ENCODE measurements around the gene ADAM19. TPM values are rescaled to one million over a fixed set of nuclear protein-coding genes. Genes with fewer than 3 reads are reported as not detected.
"Not testable (repeated sequence)": the region's sequence is repeated elsewhere in the genome, so short reads cannot be mapped to it uniquely, and the experiment has no call there.

Gene ADAM19
- total RNA-seq, 1 donor from 2014 or later = 23.0 TPM

DNA sequence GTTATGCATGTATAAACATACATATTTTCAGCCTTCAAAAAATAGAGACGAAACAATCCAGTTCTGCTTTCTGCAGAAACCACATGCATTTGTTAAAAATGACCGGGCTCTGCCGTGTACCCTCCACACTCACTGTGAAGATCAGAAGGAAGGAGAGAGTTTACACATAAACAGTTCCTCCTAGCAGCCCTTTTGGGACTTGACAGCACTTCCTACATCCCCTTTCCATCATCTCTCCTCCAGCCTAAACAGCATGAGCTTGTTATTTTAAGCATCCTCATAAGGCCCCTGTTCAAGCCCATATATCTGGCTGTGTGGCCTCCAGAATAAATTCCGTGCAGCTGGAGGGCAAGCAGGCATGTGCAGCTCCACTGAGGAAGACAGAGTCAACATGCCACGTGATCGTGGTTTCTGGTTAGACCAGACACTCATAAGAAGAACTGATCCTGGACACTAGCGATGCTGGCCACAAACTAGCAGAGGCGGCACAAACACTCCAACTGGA is 73.4 kb downstream of the ADAM19 start:
- peak; percentile 64 for ATAC-seq
- no peak for DNase-seq (ENCODE audit: low spot score)
- intact Hi-C loops (cut with DNase I) = no loop called here

DNA sequence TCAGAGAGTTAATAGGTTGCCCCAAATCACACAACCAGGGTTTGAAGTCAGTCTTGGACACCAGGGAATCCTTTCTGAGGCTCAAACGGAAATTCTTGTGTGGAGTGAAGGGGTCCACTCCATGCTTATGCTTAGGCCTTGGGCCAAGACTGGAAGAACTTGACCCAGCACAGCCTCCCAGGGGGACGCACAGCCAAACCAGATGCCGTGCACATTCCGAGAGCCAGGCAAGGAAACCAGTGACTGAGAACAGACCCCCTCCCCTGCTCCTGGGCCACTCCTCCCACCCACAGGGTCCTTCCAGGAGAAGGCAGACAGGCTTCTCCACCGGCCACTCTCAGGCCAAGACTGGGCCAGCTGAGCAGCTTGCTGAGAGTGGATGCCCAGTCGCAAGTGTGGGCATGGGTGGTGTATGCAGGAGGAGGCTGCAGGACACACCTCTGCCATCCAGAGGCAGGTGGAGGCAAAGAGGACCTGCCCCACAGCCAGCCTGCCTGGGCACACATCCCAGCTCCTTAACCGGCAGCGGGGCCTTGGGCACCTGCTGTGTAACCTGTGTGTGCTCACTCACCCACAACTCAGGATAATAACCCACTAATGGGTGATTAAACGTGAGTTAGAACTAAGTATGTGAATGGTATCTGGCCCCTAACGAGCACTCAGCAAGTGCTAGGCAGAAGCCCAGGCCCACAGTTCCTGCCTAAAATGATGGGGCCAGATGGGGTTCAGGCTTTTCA is 77.5 kb downstream of the ADAM19 start:
- DNase-seq (ENCODE audit: low spot score) (no peak), ATAC-seq (no peak)
- intact Hi-C loops (cut with DNase I) = no loop called here

- intact Hi-C loops (cut with DNase I) = no loop called here
- DNase-seq (ENCODE audit: low spot score) = no peak
- ATAC-seq = peak; percentile 60
Observed at GRCh38 chr5:157496864-157497263, 78.7 kb downstream of the ADAM19 start.

DNA sequence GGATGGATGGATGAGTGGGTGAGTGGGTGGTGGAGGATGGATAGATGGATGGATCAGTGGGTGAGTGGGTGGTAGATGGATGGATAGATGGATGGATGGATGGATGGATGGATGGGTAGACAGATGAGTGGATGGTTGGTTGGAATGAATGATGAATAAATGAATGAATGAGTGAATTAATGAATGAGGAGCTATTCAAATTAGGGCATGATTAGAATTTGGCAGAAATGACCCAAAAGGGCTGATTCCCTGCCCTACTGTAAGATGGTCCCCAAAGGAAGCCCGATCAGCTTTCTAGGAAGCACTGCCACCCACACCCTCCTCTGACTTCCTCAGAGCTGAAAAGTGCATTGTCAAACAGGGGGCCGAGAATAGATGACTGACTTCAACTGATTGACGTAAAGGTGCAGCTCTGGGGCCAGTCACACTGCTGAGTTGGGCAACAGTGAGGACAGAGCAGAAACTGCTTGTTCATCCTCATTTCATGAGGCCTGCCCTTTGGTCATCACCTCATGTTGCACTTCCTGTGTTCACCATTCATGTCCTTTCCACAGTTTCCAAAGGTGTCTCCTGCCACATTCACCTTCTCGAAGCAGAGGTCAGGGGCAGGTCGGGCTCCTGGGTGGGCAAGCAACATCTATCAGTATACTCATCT is 81.3 kb downstream of the ADAM19 start:
- intact Hi-C loops (cut with DNase I) = no loop called here
- DNase-seq (ENCODE audit: low spot score) (no peak), ATAC-seq (no peak)

DNA sequence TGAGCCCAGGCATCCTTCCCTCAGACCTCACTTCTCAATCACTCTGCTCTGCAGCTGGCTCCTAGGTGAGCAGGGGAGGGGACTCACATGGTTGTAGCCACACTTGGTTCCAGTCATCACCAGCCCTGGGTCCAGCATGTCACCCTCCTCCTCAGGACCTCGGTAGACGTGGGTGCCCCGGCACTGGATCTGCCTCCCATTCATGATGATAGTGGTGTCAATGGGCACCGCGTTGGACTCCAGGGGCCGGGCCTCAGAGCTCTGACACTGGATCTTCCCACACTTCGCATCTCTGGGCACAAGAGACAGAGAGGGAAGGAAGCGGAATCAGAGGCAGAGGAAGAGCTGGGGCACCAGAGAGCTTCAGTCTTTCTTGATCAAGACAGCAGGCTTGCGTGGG is 82.7 kb downstream of the ADAM19 start:
- intact Hi-C loops (cut with DNase I) = no loop called here
- ATAC-seq = no peak
- DNase-seq (ENCODE audit: low spot score) = no peak

DNA sequence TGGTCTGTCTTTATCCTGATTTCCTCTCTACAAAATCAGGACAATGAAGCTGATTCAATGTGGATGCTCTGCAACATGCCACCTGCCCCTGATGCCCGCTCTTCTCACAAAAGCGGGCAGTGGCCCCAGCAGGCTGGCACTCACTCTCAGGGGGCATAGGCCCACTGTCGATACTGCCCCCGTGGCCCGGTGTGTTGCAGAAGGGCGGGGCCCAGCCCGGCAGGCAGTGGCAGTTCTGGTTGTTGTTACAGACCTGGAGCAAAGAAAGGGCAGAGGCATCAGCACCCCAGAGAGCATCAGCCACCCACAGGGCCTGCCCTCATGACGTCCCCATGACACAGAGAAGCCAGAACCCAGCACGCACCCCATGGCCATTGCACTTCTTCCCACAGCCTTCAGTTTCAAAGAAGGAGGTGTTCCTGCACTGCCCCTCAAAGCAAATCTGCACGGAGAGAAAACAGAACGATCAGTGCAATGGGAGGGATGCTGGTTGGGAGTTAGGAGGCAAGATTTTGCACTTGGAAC is 84.0 kb downstream of the ADAM19 start:
- no peak for DNase-seq (ENCODE audit: low spot score)
- no peak for ATAC-seq
- intact Hi-C loops (cut with DNase I) = no loop called here

GRCh38 chr5:157487358-157487757 is 88.2 kb downstream of the ADAM19 start:
- intact Hi-C loops (cut with DNase I) = no loop called here
- DNase-seq (ENCODE audit: low spot score) (no peak), ATAC-seq (no peak)

- ATAC-seq = no peak
- no peak for DNase-seq (ENCODE audit: low spot score)
- intact Hi-C loops (cut with DNase I) = no loop called here
Observed at GRCh38 chr5:157486861-157487260, 88.7 kb downstream of the ADAM19 start.

- intact Hi-C loops (cut with DNase I) = no loop called here
- no peak for DNase-seq (ENCODE audit: low spot score)
- no peak for ATAC-seq
Observed at GRCh38 chr5:157486221-157486681, 89.3 kb downstream of the ADAM19 start.

- intact Hi-C loops (cut with DNase I) = no loop called here
- DNase-seq (ENCODE audit: low spot score) = no peak
- no peak for ATAC-seq
Observed at GRCh38 chr5:157485811-157486210, 89.8 kb downstream of the ADAM19 start.

DNA sequence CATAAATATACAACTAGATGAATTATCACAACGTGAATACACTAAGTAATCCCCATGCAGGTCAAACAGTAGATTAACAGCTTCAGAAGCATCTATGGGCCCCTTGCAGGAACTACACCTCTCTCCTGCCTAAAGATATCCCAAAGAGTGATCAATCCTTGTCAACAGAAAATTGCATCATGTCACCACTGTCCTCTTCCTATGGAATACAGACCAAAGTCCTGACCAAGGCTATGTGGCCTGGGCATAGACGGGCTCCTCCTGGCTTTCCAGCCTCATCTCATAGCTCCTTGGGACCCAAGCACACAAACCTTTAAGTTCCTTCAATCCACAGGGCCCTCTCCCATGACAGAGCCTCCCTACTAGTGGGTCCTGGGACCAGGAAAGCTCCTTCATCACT is 90.2 kb downstream of the ADAM19 start:
- no peak for DNase-seq (ENCODE audit: low spot score)
- intact Hi-C loops (cut with DNase I) = no loop called here

DNA sequence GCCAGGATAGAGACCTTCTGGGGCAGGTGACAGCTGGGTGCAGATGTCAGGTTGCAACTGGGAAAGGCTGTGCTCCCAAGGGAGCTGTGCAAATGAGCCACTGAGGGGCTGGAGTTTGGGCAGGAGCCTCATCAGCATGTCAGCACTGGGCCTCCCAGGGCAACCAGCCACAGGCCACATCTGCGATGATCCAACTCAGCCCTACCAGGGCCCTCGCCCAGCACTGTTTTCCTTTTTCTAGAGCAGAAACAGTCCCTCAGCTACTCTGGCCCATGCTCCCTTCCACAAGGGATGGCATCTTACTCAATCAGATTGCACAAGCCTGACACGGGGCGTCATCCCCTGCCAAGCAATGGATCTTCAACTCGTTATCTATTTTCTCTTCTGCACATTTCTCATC is 90.8 kb downstream of the ADAM19 start:
- intact Hi-C loops (cut with DNase I) = no loop called here
- no peak for DNase-seq (ENCODE audit: low spot score)
- peak; percentile 86 for ATAC-seq

More for the DNA sequence above, 90.2 kb downstream of the ADAM19 start:
- no peak for ATAC-seq

DNA sequence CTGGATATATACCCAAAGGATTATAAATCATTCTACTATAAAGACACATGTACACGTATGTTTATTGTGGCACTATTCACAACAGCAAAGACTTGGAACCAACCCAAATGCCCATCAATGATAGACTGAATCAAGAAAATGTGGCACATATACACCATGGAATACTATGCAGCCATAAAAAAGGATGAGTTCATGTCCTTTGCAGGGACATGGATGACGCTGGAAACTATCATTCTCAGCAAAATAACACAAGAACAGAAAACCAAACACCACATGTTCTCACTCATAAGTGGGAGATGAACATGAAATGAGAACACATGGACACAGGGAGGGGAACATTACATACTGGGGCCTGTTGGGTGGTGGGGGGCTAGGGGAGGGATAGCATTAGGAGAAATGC is 92.9 kb downstream of the ADAM19 start:
- DNase-seq (ENCODE audit: low spot score); intact Hi-C loops (cut with DNase I); ATAC-seq: not testable (repeated sequence)

DNA sequence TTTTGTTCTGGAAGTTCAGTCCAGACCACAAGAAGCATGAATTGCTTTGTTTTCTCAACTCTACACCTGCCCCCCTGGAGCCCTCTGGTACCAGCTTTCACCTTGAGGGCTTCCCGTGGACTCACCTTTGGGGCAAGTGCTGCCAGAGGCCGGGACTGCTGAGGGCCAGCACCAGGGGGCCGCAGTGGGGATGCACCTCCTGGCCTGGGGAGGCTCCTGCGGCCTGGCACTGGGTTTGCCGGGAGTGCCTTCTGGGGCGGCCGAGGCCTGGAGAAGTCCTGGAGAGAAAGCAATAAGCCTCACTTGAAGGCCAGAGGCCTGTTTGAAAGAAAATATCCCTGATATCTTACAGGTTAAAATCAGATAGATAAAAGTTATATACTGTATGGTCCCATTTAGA is 93.9 kb downstream of the ADAM19 start:
- no peak for DNase-seq (ENCODE audit: low spot score)
- ATAC-seq = no peak
- intact Hi-C loops (cut with DNase I) = no loop called here

- ATAC-seq = no peak
- no peak for DNase-seq (ENCODE audit: low spot score)
- intact Hi-C loops (cut with DNase I) = no loop called here
Observed at GRCh38 chr5:157481265-157481664, 94.3 kb downstream of the ADAM19 start.

GRCh38 chr5:157479612-157480510 is 95.7 kb downstream of the ADAM19 start:
- intact Hi-C loops (cut with DNase I) = loop anchor here (10.0 kb wide), 1 partner anchor 155 kb away; no protein-coding TSS in a partner anchor
- peak; percentile 10 for ATAC-seq
- no peak for DNase-seq (ENCODE audit: low spot score)

GRCh38 chr5:157479166-157479565 is 96.4 kb downstream of the ADAM19 start:
- DNase-seq (ENCODE audit: low spot score) = no peak
- intact Hi-C loops (cut with DNase I) = loop anchor here (10.0 kb wide), 1 partner anchor 154 kb away; no protein-coding TSS in a partner anchor
- ATAC-seq = peak; percentile 5

GRCh38 chr5:157478726-157479125 is 96.8 kb downstream of the ADAM19 start:
- ATAC-seq = no peak
- DNase-seq (ENCODE audit: low spot score) = no peak
- intact Hi-C loops (cut with DNase I) = loop anchor here (10.0 kb wide), 1 partner anchor 154 kb away; no protein-coding TSS in a partner anchor
